Measurements from ENCODE around the gene KRTAP4-11.
"Not testable (repeated sequence)": the region's sequence is repeated elsewhere in the genome, so short reads cannot be mapped to it uniquely, and the experiment has no call there.

Gene KRTAP4-11

DNA sequence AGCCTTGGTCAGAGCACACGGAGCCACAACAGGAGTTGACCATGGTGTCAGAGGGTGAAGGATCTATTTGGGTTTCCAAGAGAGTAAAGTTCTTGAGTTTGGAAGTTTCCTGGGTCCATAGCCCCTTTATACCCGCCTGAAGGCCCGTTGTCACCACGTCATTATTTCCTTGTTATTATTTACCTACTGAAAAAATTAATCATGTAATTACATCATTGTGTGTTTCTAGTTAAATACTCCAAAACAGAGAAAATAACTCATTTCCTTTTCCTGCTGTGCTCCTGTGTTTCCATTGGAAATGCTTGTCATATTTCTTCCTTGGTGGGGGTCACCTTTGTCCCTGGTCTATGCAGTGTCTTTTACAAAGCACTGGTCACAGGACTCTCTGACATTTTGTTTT lies 20.1 kb downstream of the KRTAP4-11 start, which contains the start of gene KRTAP4-8:
Gene KRTAP4-8, minus strand, starts transcription at position 101 of the 400 bp plus-strand sequence. Its CDS starts 58 bp downstream, at position 43.
- no peak for TF ChIP-seq EZH2phosphoT487 (IDR thresholded peaks at IDR 0.05; ENCODE audit: borderline replicate concordance, low read length)
- TF ChIP-seq, protein P1, sequence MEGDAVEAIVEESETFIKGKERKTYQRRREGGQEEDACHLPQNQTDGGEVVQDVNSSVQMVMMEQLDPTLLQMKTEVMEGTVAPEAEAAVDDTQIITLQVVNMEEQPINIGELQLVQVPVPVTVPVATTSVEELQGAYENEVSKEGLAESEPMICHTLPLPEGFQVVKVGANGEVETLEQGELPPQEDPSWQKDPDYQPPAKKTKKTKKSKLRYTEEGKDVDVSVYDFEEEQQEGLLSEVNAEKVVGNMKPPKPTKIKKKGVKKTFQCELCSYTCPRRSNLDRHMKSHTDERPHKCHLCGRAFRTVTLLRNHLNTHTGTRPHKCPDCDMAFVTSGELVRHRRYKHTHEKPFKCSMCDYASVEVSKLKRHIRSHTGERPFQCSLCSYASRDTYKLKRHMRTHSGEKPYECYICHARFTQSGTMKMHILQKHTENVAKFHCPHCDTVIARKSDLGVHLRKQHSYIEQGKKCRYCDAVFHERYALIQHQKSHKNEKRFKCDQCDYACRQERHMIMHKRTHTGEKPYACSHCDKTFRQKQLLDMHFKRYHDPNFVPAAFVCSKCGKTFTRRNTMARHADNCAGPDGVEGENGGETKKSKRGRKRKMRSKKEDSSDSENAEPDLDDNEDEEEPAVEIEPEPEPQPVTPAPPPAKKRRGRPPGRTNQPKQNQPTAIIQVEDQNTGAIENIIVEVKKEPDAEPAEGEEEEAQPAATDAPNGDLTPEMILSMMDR (IDR thresholded peaks at IDR 0.05; ENCODE audit: low read depth, low read length, poor library complexity, severe bottlenecking) = no peak
- no peaks in the 10 kb centered on the region for H3K27me3 ChIP-seq (ENCODE audit: control insufficient read depth, low read length)
- peaks cover 6% of the 10 kb centered on the region for H3K4me1 ChIP-seq (ENCODE audit: control insufficient read depth, low read length)
- H3K27ac ChIP-seq (ENCODE audit: low read depth, low read length) = no peak within 1 kb of the TSS
- no peaks in the 10 kb centered on the region for H4K20me1 ChIP-seq (ENCODE audit: control insufficient read depth, insufficient read depth, low read depth, low read length)
- H3F3A ChIP-seq (ENCODE audit: control insufficient read depth, insufficient read depth) = no peaks in the 10 kb centered on the region
- no peak within 1 kb of the TSS for H3K4me2 ChIP-seq (ENCODE audit: low read length)
- H3K4me3 ChIP-seq (ENCODE audit: low read length) = no peak within 1 kb of the TSS
- H3K9me2 ChIP-seq (replicated peaks; ENCODE audit: control insufficient read depth, low read length) = no peaks in the 10 kb centered on the region
- H3K36me3 ChIP-seq (ENCODE audit: control insufficient read depth, low read length) = no peaks in the 10 kb centered on the region
- peaks cover 10% of the 10 kb centered on the region; the same call in 1 of the 2 replicates for H3K9me3 ChIP-seq (ENCODE audit: control insufficient read depth, insufficient read depth, low read length)
- no peaks in the 10 kb centered on the region for H3K79me2 ChIP-seq (ENCODE audit: control insufficient read depth, low read length)

DNA sequence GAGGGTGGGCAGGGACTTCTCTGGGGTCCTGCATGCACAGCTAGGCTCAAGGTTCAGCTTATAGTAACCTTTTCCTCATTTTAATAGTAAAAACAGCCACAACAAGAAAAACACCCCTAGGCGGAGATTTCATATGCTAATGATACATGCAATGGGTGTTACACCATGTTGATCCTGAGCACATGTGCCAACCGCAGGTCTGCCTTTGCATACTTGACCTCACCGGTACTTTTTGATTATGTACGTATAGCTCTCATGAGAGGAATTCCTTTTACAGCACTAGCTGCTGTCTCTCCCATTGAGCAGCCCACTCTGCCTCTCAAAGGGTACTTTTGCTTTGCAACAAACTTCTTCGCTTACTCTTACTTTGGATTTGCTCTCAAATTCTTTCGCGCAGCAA lies 22.1 kb downstream of the KRTAP4-11 start:
- no peaks in the 10 kb centered on the region for H3K36me3 ChIP-seq (ENCODE audit: control insufficient read depth, low read length)
- TF ChIP-seq, protein P1 (IDR thresholded peaks at IDR 0.05; ENCODE audit: low read depth, low read length, poor library complexity, severe bottlenecking) = no peak
- no peak for TF ChIP-seq EZH2phosphoT487 (IDR thresholded peaks at IDR 0.05; ENCODE audit: borderline replicate concordance, low read length)

DNA sequence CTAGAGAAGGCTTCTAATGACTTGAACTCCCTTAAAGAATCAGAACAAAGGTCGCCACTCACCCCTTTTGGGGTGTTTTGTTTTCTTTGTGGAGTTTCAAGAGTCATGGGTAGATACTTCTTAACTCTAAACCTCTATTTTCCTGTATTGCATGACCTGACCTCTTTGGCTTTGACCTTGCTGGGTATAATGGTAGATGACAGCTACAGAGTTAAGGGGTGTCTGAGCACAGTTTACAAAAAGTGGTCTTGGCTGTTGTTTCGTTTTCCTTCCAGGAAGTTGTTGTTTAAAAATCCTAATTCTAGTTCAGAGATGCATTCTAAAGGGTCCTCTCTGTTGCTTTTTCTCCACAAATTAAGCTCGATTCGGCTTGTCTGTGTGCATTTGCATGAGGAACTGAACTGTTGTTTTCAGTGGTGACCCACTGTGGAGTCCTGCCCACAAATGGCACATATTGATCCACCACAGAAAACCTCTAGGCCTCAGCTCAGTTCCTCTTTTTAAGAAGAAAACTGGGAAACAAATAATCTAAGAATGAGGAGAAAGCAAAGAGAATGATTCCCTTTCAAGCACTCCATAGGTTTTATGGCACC lies 29.3 kb downstream of the KRTAP4-11 start:
- not testable (repeated sequence) for H3K36me3 ChIP-seq (ENCODE audit: control insufficient read depth, low read length); H3K27ac ChIP-seq (ENCODE audit: low read depth, low read length); H3K4me1 ChIP-seq (ENCODE audit: control insufficient read depth, low read length); H3K4me2 ChIP-seq (ENCODE audit: low read length); H3K9me3 ChIP-seq (ENCODE audit: control insufficient read depth, insufficient read depth, low read length); H3K4me3 ChIP-seq (ENCODE audit: low read length); H3F3A ChIP-seq (ENCODE audit: control insufficient read depth, insufficient read depth); H3K9me2 ChIP-seq (replicated peaks; ENCODE audit: control insufficient read depth, low read length); H4K20me1 ChIP-seq (ENCODE audit: control insufficient read depth, insufficient read depth, low read depth, low read length); H3K27me3 ChIP-seq (ENCODE audit: control insufficient read depth, low read length); H3K79me2 ChIP-seq (ENCODE audit: control insufficient read depth, low read length)

More for the DNA sequence above, 22.1 kb downstream of the KRTAP4-11 start:
- Histone ChIP-seq H3K79me2 (ENCODE audit: control insufficient read depth, low read length) (no peaks in the 10 kb centered on the region), H4K20me1 (ENCODE audit: control insufficient read depth, insufficient read depth, low read depth, low read length) (no peaks in the 10 kb centered on the region), H3K27me3 (ENCODE audit: control insufficient read depth, low read length) (no peaks in the 10 kb centered on the region), H3K9me3 (ENCODE audit: control insufficient read depth, insufficient read depth, low read length) (peaks cover 10% of the 10 kb centered on the region), H3F3A (ENCODE audit: control insufficient read depth, insufficient read depth) (no peaks in the 10 kb centered on the region), H3K27ac (ENCODE audit: low read depth, low read length) (no peak overlapping the region), H3K4me3 (ENCODE audit: low read length) (no peak overlapping the region), H3K9me2 (replicated peaks; ENCODE audit: control insufficient read depth, low read length) (no peaks in the 10 kb centered on the region), H3K4me1 (ENCODE audit: control insufficient read depth, low read length) (peaks cover 6% of the 10 kb centered on the region), H3K4me2 (ENCODE audit: low read length) (no peak overlapping the region)

DNA sequence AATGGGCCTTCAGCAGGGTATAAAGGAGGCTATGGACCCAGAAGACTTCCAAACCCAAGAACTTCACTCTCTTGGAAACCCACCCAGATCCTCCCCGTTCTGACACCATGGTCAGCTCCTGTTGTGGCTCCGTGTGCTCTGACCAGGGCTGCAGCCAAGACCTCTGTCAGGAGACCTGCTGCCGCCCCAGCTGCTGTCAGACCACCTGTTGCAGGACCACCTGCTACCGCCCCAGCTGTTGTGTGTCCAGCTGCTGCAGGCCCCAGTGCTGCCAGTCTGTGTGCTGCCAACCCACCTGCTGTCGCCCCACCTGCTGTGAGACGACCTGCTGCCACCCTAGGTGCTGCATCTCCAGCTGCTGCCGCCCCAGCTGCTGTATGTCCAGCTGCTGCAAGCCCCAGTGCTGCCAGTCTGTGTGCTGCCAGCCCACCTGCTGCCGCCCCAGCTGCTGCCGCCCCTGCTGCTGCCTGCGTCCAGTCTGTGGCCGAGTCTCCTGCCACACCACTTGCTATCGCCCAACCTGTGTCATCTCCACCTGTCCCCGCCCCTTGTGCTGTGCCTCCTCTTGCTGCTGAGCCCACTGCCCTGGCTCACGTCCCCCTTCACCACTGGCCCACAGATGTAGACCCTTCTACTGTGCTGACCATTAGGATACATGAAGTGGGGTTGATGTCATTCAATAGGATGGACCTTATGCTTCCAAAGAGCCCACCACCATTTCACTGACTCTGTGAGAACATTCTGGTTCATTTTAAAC lies 33.9 kb downstream of the KRTAP4-11 start, which contains the start of gene KRTAP4-7:
Gene KRTAP4-7, plus strand, starts transcription at position 51 of the 757 bp plus-strand sequence. Its CDS starts 57 bp downstream, at position 108.
- H3K4me1 ChIP-seq (ENCODE audit: control insufficient read depth, low read length); H3F3A ChIP-seq (ENCODE audit: control insufficient read depth, insufficient read depth); H3K36me3 ChIP-seq (ENCODE audit: control insufficient read depth, low read length); H4K20me1 ChIP-seq (ENCODE audit: control insufficient read depth, insufficient read depth, low read depth, low read length); H3K4me2 ChIP-seq (ENCODE audit: low read length); H3K9me2 ChIP-seq (replicated peaks; ENCODE audit: control insufficient read depth, low read length); H3K27me3 ChIP-seq (ENCODE audit: control insufficient read depth, low read length); H3K9me3 ChIP-seq (ENCODE audit: control insufficient read depth, insufficient read depth, low read length); H3K4me3 ChIP-seq (ENCODE audit: low read length); H3K27ac ChIP-seq (ENCODE audit: low read depth, low read length); H3K79me2 ChIP-seq (ENCODE audit: control insufficient read depth, low read length): not testable (repeated sequence)

DNA sequence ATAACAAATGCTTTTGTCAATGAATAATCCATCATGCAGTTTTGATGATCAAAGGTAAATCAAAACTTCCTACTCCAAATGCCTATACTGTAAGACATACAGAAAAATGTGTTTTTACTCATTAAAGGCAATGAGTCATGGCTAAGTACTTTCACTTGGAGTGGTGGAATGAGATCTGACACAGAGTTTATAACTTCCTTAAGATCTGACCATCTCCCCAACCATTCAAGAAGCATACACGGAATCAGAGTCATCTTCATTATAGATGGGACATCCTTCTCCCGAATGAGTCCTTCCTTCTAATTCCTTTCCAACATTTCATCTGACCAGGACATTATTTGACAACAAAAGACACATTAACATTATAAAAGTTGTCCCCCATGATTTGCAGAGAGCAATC lies 34.7 kb downstream of the KRTAP4-11 start:
- not testable (repeated sequence) for H3K36me3 ChIP-seq (ENCODE audit: control insufficient read depth, low read length); H4K20me1 ChIP-seq (ENCODE audit: control insufficient read depth, insufficient read depth, low read depth, low read length); H3K79me2 ChIP-seq (ENCODE audit: control insufficient read depth, low read length); H3F3A ChIP-seq (ENCODE audit: control insufficient read depth, insufficient read depth); H3K27me3 ChIP-seq (ENCODE audit: control insufficient read depth, low read length); H3K9me3 ChIP-seq (ENCODE audit: control insufficient read depth, insufficient read depth, low read length); H3K9me2 ChIP-seq (replicated peaks; ENCODE audit: control insufficient read depth, low read length); H3K4me1 ChIP-seq (ENCODE audit: control insufficient read depth, low read length); H3K27ac ChIP-seq (ENCODE audit: low read depth, low read length); H3K4me2 ChIP-seq (ENCODE audit: low read length); H3K4me3 ChIP-seq (ENCODE audit: low read length)

Measured in DOHH2 (cell line).